ENCODE data around the gene NCAM2.
A peak's percentile ranks its signal among the peaks of the same experiment; 100 is the strongest.

Gene NCAM2

GRCh38 chr21:21179619-21180298 lies 181.6 kb downstream of the NCAM2 start:
- FAIRE-seq: no peak

- no peak for FAIRE-seq
Measured at GRCh38 chr21:21182401-21183010, 184.3 kb downstream of the NCAM2 start.

DNA sequence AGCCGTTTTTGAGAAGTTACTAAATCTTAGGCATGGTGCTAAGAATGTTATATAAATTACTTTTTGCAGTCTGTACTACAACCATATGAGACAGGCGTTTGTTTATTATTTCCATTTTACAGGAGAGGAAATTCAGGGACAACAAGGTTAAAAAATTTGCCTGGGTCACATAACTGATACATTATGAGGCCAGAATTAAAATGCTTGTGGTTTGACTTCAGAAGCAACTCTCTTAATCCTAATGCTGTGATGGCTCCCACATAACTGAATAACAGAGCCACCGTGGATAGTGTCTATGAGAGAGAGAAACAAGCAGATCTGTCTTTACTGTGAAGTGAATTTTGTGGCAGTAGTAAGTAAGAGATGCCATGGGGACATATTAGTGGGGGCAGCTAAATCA lies 184.9 kb downstream of the NCAM2 start:
- no peak for FAIRE-seq

- FAIRE-seq: no peak
Measured at GRCh38 chr21:21184771-21185528, 186.7 kb downstream of the NCAM2 start.

DNA sequence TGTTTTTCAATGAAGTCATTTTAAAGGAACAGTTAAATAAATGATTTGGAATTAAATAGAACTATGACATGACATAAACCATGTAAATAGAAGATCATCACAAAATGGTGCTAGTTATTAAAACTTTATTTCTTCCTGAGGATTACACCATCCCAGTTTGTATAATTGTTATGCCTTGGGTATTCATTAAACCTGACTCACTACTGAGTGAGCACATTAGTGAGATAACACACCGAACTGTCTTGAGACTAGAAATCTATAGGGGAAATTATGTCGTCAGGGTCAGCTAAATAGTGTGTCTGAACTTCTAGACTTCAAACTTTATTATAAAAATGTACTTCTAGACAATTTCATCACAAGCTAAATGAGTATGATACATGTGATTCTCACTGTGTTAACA lies 189.4 kb downstream of the NCAM2 start:
- no peak for FAIRE-seq

GRCh38 chr21:21188513-21189195 lies 190.4 kb downstream of the NCAM2 start:
- no peak for FAIRE-seq

- no peak for FAIRE-seq
Measured at GRCh38 chr21:21195417-21195943, 197.3 kb downstream of the NCAM2 start.

- no peak for FAIRE-seq
Measured at GRCh38 chr21:21196087-21196486, 197.9 kb downstream of the NCAM2 start.

- no peak for FAIRE-seq
Measured at GRCh38 chr21:21196848-21197247, 198.6 kb downstream of the NCAM2 start.

- FAIRE-seq: no peak
Measured at GRCh38 chr21:21199342-21200102, 201.3 kb downstream of the NCAM2 start.

DNA sequence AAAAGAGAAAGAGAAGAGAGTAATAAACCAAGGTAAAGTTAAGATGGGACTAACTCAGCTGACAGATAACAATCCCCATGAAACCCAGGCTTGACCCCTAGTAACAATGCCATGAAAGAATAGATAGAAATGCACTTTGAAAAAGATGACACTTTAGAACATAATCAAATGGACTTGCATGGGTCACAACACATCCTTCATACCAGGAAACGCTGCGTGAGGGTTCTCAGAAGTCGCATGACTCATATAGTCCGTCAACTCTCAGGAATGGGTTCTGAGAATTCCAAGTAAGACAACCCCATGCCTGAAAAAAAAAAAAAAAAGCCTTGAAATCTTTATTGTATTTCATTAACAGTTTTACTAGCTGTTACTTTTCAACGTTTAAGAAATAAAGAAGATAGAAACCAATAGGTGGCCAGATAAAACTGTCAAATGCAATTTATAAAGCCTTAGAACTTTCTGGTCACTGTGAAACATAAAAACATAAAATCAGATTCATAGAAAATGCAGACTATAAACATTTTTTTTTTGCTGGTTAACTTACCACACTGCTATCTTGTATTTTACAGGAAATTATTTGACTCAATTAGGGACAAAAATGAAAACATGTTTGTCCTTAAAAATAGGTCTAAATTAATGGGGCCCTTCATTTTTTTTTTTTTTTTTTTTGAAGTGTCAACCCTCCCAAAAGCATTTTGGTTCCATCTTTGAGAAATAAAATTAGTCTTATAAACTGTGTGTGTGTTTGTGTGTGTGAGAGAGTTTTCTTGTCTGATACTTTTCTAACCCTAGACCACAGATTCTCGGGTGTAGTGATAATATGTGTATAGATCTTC lies 202.1 kb downstream of the NCAM2 start:
- peak; percentile 15 for FAIRE-seq

- no peak for FAIRE-seq
Measured at GRCh38 chr21:21200939-21201615, 202.9 kb downstream of the NCAM2 start.

DNA sequence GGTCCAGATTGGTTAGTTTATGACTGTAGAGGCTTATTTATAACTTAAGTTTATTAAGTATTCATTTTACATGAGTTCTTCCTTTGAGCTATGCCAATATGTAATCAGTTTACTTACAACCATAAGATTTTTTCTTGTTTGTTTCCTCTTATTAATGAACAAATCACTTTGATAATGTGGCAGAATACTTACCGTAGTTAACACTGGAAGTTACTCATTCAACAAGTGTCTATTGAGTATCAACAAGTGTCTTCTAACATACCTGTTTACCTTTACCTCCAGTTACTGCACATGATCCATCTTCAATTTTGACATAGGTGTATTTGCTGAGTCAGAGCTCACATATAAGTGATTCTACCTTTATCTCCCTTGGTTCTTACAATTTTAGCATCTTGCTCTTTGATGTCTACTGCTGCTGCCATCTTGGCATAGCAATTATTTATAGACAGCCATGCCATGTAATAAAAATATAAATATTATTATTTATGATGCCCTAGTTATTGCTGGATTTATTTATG lies 205.7 kb downstream of the NCAM2 start:
- no peak for FAIRE-seq

DNA sequence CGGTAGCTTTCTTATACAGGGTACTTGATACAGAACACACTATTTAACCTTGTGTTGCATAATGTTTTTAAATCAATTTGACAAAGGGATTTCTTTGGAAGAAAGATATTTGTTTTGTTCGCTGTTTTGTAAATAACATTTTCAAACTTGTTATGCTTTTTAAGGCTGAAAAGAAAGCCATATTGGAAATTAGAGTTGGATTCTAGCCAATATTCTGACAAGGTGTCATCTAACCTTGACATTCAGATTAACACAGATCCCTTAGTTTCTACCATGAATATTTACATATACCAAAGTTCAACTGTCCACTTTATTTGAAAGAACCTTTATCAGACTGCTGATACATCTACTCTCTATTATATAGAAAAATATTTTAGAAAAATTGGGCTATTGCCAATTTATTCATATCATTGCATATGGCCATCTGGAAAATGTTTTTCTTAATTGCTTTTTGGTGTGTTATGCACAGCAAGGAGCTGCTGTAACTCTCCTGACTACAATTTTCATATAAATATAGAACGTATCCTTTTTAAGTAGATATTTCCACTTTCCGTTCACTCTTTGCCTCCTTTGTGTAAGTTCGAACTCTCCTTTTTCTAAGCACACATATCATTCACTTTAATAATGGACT lies 206.3 kb downstream of the NCAM2 start:
- FAIRE-seq: no peak

- FAIRE-seq: no peak
Measured at GRCh38 chr21:21205604-21206003, 207.4 kb downstream of the NCAM2 start.

DNA sequence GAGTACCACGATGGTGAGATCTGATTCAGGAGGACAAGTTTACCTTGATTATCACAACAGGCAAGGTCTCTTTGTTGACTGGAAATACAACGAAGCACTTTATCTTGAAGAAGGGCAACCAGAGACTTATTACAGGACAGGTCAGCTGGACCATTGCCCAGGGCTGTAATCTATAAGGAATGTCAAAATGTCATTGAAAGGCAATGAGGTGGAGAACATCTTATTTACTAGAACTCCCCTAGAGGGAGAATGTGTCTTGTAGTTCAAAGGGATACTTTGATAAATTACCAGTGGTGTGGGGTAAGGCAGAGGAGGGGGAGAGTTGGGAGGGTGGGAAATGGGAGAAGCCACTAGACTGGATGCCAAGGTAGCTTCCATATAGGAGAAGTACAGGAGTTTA lies 212.3 kb downstream of the NCAM2 start:
- FAIRE-seq: no peak

DNA sequence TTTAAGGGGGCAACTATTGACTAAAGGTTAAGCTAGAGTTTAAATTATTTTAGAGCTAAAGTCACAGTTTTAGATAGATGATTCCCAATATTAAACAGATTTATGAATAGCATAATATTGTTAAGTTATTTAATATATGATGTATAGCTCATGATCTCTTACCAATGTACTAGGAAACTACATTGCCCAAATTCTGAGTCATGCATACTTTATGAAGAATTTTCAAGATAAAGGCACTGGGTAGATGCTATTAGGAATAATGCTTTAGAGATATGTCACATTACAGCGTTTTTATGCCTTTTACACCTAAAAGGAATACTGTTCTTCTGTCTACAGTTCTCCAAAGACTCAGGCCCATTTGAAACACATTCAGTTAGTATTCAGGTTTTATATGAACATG lies 215.1 kb downstream of the NCAM2 start:
- no peak for FAIRE-seq

GRCh38 chr21:21216047-21216446 lies 217.8 kb downstream of the NCAM2 start:
- FAIRE-seq: no peak

DNA sequence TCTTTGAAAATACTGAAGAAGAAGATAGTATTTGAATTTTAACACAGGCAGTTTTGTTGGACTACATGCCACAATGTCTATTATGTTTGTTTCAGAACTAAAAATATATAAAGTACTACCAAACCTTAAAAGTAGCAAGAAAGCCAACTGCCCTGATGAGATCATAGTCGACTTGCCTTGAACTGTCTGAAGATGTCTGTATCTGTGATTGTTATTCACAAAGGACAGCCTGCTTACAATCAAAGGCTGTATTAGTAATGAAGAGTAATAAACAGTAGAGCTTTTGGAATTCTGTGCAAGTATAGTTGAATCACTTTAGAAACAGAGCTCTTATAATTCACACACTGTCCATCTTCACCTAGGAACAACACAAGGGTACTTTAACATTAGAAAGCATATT lies 228.3 kb downstream of the NCAM2 start:
- FAIRE-seq: no peak

- FAIRE-seq: no peak
Measured at GRCh38 chr21:21230672-21231071, 232.5 kb downstream of the NCAM2 start.
